GM23338 (cell line): ENCODE data around the gene HDDC3.

ENCODE experiments used
- CREB1 ChIP-seq: fragments of 250-450 bp; sonication (Bioruptor Pico); IDR thresholded peaks from 2 replicates; pipeline ENCODE4 v1.5.0; 2020; ENCODE audit warnings: low read depth, mild to moderate bottlenecking, moderate library complexity
- CTCF ChIP-seq, 2 experiments: fragments of 200-600 bp in 1 of 2; sonication (generic) in 1 of 2; conservative IDR thresholded peaks; 2 replicates each; pipeline versions ENCODE4 v1.5.1 to v1.6.1; 2016 to 2017; ENCODE audit warnings: antibody characterized with exemption in 2 of 2, low read depth in 2 of 2, mild to moderate bottlenecking in 2 of 2, moderate library complexity in 1 of 2
- EZH2phosphoT487 ChIP-seq: fragments of 200-600 bp; sonication (generic); IDR thresholded peaks from one replicate; pipeline ENCODE4 v1.8.1; 2018; ENCODE audit warnings: antibody characterized with exemption; ENCODE audit not compliant: unreplicated experiment
- POLR2AphosphoS5 ChIP-seq: IDR thresholded peaks from 2 replicates; pipeline ENCODE4 v1.6.1; 2016; ENCODE audit warnings: antibody characterized with exemption, low read depth

DNA sequence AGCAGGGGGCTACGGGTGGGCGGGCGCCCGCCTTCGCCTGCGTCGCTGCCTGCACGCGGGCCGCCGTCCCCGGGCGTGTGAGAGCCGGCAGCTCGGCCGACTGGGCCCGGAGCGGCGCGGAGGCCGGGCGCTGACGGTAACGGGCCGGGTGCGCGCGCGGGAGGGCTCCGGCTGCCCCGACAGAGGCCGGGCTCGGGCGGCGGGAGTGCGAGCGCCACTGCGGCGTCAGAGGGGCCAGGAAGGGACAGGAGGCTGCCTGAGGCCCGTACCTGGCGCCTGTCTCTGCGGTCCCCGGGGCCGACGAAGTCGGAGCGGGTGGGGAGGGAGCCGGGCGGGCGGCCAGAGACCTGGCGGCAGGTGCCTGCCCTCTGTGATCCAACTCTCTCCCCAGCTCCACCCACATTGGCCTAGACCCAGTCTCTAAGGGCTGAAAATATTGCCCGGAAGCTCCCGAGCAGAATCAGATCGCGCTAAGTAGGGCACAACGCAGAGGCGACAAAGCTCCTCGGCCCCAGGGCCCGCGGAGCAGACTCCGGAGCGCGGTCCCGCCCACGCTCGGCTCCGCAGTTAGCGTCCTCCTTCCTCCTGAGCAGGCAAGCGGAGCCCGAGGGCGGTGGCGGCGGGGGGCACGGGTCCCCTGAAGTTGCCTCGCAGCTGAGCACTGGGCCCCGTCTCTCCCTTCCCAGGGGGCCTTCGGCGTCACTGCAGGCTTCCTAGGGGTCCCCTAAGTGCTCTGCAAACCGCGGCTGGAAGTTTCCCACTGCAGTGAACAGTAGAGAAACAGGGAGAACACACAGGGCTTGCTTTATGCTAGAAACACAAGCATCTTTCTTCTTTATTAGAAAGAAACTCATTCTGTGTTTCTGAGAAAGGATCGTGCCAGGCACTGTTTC, 29.3 kb downstream of the HDDC3 start, which contains the start of gene MAN2A2:
- TF ChIP-seq CTCF (conservative IDR thresholded peaks at IDR 0.05; ENCODE audit: low read depth in 2 of 2): no peak
- TF ChIP-seq POLR2AphosphoS5: no peak
- no peak for TF ChIP-seq EZH2phosphoT487
- no peak for TF ChIP-seq CREB1 (CRISPR knock-in tag)
